Panc1 (cell line): ENCODE measurements around the gene TRA2A. TPM values are rescaled to one million over a fixed set of nuclear protein-coding genes. Genes with fewer than 3 reads are reported as not detected.

ENCODE experiments used
- ATAC-seq: fragments of 200-7000 bp; cut with Tn5 transposase; 2 replicates; pipeline ENCODE4 v1.9.1; 2020; ENCODE audit warnings: mild to moderate bottlenecking, moderate library complexity
- BruUV-seq: library from RNA; stranded (reverse); fragments of 400-500 nt; replicated peaks from 2 replicates; lab custom pipeline; 2021; lab: Mats Ljungman, UMichigan
- CTCF ChIA-PET: fragments of 300-600 bp; sonication (Branson Sonifier 250); formaldehyde crosslinking; loops from one replicate; lab custom pipeline; 2022; ENCODE audit warnings: antibody characterized with exemption; lab: Charles Lee
- POLR2A ChIA-PET: fragments of 300-600 bp; sonication (Branson Sonifier 250); formaldehyde crosslinking; loops from one replicate; lab custom pipeline; 2022; ENCODE audit warnings: antibody characterized with exemption; lab: Charles Lee
- DNase-seq: peaks from one replicate; pipeline ENCODE4 v3.0.0-alpha.2; 2010; ENCODE audit warnings: low read depth, low spot score
- H3K27ac ChIP-seq: 2 replicates; pipeline ENCODE4 v1.5.1; 2011; ENCODE audit warnings: mild to moderate bottlenecking, low read length, inconsistent platforms
- H3K27me3 ChIP-seq: fragments of 200-500 bp; sonication (Bioruptor generic); 2 replicates; pipeline ENCODE4 v1.6.0; 2014; ENCODE audit warnings: low read length, inconsistent platforms; ENCODE audit not compliant: control insufficient read depth, insufficient read depth
- H3K36me3 ChIP-seq: fragments of 200-500 bp; sonication (Bioruptor generic); 2 replicates; pipeline ENCODE4 v1.5.1; 2014; ENCODE audit warnings: inconsistent platforms, mild to moderate bottlenecking, low read length, moderate library complexity; ENCODE audit not compliant: control insufficient read depth, insufficient read depth
- H3K4me1 ChIP-seq: 2 replicates; pipeline ENCODE4 v1.5.1; 2011; ENCODE audit warnings: inconsistent platforms, mild to moderate bottlenecking, low read length, moderate library complexity; ENCODE audit not compliant: control insufficient read depth, insufficient read depth
- H3K4me3 ChIP-seq, 2 experiments: 2 replicates each; pipeline ENCODE4 v1.5.1; 2011 to 2012; ENCODE audit warnings: low read depth in 2 of 2, low read length in 2 of 2, mild to moderate bottlenecking in 2 of 2, inconsistent platforms in 1 of 2, moderate library complexity in 1 of 2
- H3K9me3 ChIP-seq: fragments of 200-500 bp; sonication (Bioruptor generic); 2 replicates; pipeline ENCODE4 v1.5.1; 2014; ENCODE audit warnings: low read depth, mild to moderate bottlenecking, inconsistent platforms, low read length, moderate library complexity; ENCODE audit not compliant: control insufficient read depth, insufficient read depth
- CTCF ChIP-seq: fragments of 450-650 bp; IDR thresholded peaks from 2 replicates; pipeline ENCODE4 v1.5.1; 2017; ENCODE audit warnings: mild to moderate bottlenecking
- POLR2AphosphoS5 ChIP-seq: IDR thresholded peaks from 2 replicates; pipeline ENCODE4 v1.6.1; 2012; ENCODE audit warnings: mild to moderate bottlenecking, low read depth, low read length, moderate library complexity
- REST ChIP-seq, 2 experiments: IDR thresholded peaks; 2 replicates each; pipeline ENCODE4 v1.6.1; 2011 to 2012; ENCODE audit warnings: low read depth in 2 of 2, control low read depth in 1 of 2, low read length in 1 of 2, mild to moderate bottlenecking in 1 of 2, moderate library complexity in 1 of 2; ENCODE audit not compliant: insufficient read depth in 1 of 2
- SIN3A ChIP-seq: IDR thresholded peaks from 2 replicates; pipeline ENCODE4 v1.6.1; 2012; ENCODE audit warnings: low read depth, mild to moderate bottlenecking, low read length, moderate library complexity, borderline replicate concordance; ENCODE audit not compliant: insufficient read depth
- TCF7L2 ChIP-seq: IDR thresholded peaks from 2 replicates; pipeline ENCODE4 v1.6.1; 2011; ENCODE audit warnings: mild to moderate bottlenecking, low read depth, low read length, inconsistent platforms
- in situ Hi-C: cut with HindIII; loops from 2 replicates; pipeline ENCODE4 v1.10.0; 2016; ENCODE audit warnings: low sequenced_read_pairs, low pct_unique_long_range_greater_than_20kb
- intact Hi-C: fragments of 100-400 bp; cut with micrococcal nuclease; formaldehyde crosslinking; loops from one replicate; pipeline ENCODE4 v1.10.0; 2022; ENCODE audit not compliant: unreplicated experiment
- total RNA-seq: library from RNA; stranded (reverse); gene quantifications from one replicate; pipeline ENCODE4 v1.2.1, GENCODE V29; 2021; ENCODE audit not compliant: unreplicated experiment

The TRA2A gene
- total RNA-seq, 1 experiment from 2014 or later: 106 TPM

GRCh38 chr7:23544913-23545354 lies 13.2 kb upstream of the TRA2A start:
- no TSS peak for BruUV-seq
- H3K36me3 ChIP-seq: no peaks in the 10 kb centered on the region
- TF ChIP-seq SIN3A (no peak), TCF7L2 (no peak), CTCF (peak; percentile 92)
- intact Hi-C loops: loop anchor here (2.0 kb wide), 2 partner anchors 188 to 272 kb away; no protein-coding TSS in a partner anchor
- no peak overlapping the region for H3K4me3 ChIP-seq
- in situ Hi-C loops: no loop called here
- H3K9me3 ChIP-seq: no peaks in the 10 kb centered on the region; the same call in 1 of the 2 replicates
- H3K27ac ChIP-seq: no peak overlapping the region
- H3K27me3 ChIP-seq: no peaks in the 10 kb centered on the region
- ATAC-seq (peak; percentile 86), DNase-seq (peak; percentile 64)
- CTCF ChIA-PET: interaction anchor here (0.6 to 0.9 kb wide), 4 partner anchors 18 to 272 kb away, joined by 3 to 5 read pairs (median 4); no protein-coding TSS in a partner anchor
- H3K4me1 ChIP-seq: no peaks in the 10 kb centered on the region
- POLR2A ChIA-PET: no interaction called here

GRCh38 chr7:23542752-23543151 lies 11.0 kb upstream of the TRA2A start:
- intact Hi-C loops (no loop called here), in situ Hi-C loops (no loop called here)
- Histone ChIP-seq H3K4me1 (no peaks in the 10 kb centered on the region), H3K27me3 (no peaks in the 10 kb centered on the region), H3K27ac (no peak overlapping the region), H3K9me3 (no peaks in the 10 kb centered on the region; the same call in 1 of the 2 replicates), H3K4me3 (no peak overlapping the region), H3K36me3 (no peaks in the 10 kb centered on the region)
- no peak for TF ChIP-seq CTCF
- POLR2A ChIA-PET: interaction anchor here (0.7 kb wide), 1 partner anchor 12 kb away, joined by 3 read pairs; no protein-coding TSS in a partner anchor
- no peak for ATAC-seq
- CTCF ChIA-PET: interaction anchor here (0.6 kb wide), 1 partner anchor 1212 kb away, joined by 3 read pairs; no protein-coding TSS in a partner anchor
- BruUV-seq: no TSS peak
- DNase-seq: no peak

- H3K36me3 ChIP-seq: no peaks in the 10 kb centered on the region
- H3K27me3 ChIP-seq: no peaks in the 10 kb centered on the region
- no peak for DNase-seq
- TF ChIP-seq REST (IDR thresholded peaks at IDR 0.05; ENCODE audit: insufficient read depth in 1 of 2, low read depth in 2 of 2, low read length in 1 of 2) (no peak), CTCF (no peak), POLR2AphosphoS5 (no peak), TCF7L2 (no peak)
- no peak overlapping the region for H3K27ac ChIP-seq
- BruUV-seq: no TSS peak
- no peaks in the 10 kb centered on the region for H3K4me1 ChIP-seq
- no peak for ATAC-seq
- in situ Hi-C loops (no loop called here), intact Hi-C loops (no loop called here)
- ChIA-PET POLR2A (interaction anchor here (0.6 to 0.7 kb wide), 4 partner anchors 8 to 1027 kb away, joined by 3 to 12 read pairs (median 6); no protein-coding TSS in a partner anchor), CTCF (interaction anchor here (0.7 to 1.4 kb wide), 3 partner anchors 11 to 174 kb away, joined by 4 to 10 read pairs (median 5); no protein-coding TSS in a partner anchor)
- H3K4me3 ChIP-seq: no peak overlapping the region
- H3K9me3 ChIP-seq: no peaks in the 10 kb centered on the region; the same call in 1 of the 2 replicates
Observed at GRCh38 chr7:23539494-23539907, 7.7 kb upstream of the TRA2A start.
